Endothelial cell of umbilical vein (primary cell): ENCODE results near the gene CSH2.
"Not testable (repeated sequence)": the region's sequence is repeated elsewhere in the genome, so short reads cannot be mapped to it uniquely, and the experiment has no call there.

Source experiments
- CTCF ChIP-seq, 2 donors: IDR thresholded peaks; 1 replicate in 1 of 2; 2 replicates in 1 of 2; pipeline ENCODE4 v1.5.1; 2011; ENCODE audit warnings: low read length in 2 of 2, mild to moderate bottlenecking in 2 of 2, moderate library complexity in 2 of 2, control low read depth in 1 of 2, inconsistent platforms in 1 of 2, low read depth in 1 of 2; ENCODE audit not compliant: insufficient read depth in 1 of 2; ENCODE audit errors: extremely low read depth in 1 of 2
- EZH2 ChIP-seq: IDR thresholded peaks from 2 replicates; pipeline ENCODE4 v1.6.1; 2012; ENCODE audit warnings: borderline replicate concordance, low read depth, mild to moderate bottlenecking, moderate library complexity, low read length, inconsistent platforms; ENCODE audit not compliant: severe bottlenecking
- GATA2 ChIP-seq: IDR thresholded peaks from 2 replicates; pipeline ENCODE4 v1.7.0; 2011; ENCODE audit warnings: low read depth, mild to moderate bottlenecking, moderate library complexity, mixed read lengths, low read length; ENCODE audit not compliant: insufficient read length, insufficient read depth
- JUN ChIP-seq: IDR thresholded peaks from 2 replicates; pipeline ENCODE4 v1.6.1; 2011; ENCODE audit warnings: borderline replicate concordance, low read depth; ENCODE audit not compliant: insufficient read length, insufficient read depth
- POLR2A ChIP-seq: IDR thresholded peaks from 2 replicates; pipeline ENCODE4 v1.6.1; 2012; ENCODE audit warnings: low read depth, mild to moderate bottlenecking, control low read depth, low read length
- POLR2AphosphoS5 ChIP-seq: IDR thresholded peaks from 2 replicates; pipeline ENCODE4 v1.6.1; 2012; ENCODE audit warnings: low read depth, mild to moderate bottlenecking, control low read depth, low read length, moderate library complexity; ENCODE audit not compliant: insufficient read depth

GRCh38 chr17:63889026-63889848 is 15.8 kb upstream of the CSH2 start:
- peak; percentile 10 to 49 for TF ChIP-seq CTCF (IDR thresholded peaks at IDR 0.05; ENCODE audit: extremely low read depth in 1 of 2, insufficient read depth in 1 of 2, low read depth in 1 of 2, low read length in 2 of 2)
- TF ChIP-seq EZH2, POLR2AphosphoS5, JUN, GATA2, POLR2A: not testable (repeated sequence)
